IPS DF 4.7 (cell line): Measurements from ENCODE around the gene NT5M.
"Not testable (repeated sequence)": the region's sequence is repeated elsewhere in the genome, so short reads cannot be mapped to it uniquely, and the experiment has no call there.

Source experiments
- DNase-seq: peaks from one replicate; pipeline ENCODE4 v3.0.0-alpha.2; 2013; ENCODE audit warnings: low spot score; ENCODE audit errors: extremely low read depth

The NT5M gene

GRCh38 chr17:17301659-17302058 is 1.5 kb upstream of the NT5M start:
- DNase-seq = not testable (repeated sequence)

- no peak for DNase-seq
Observed at GRCh38 chr17:17303847-17304490, 796 bp downstream of the NT5M start.

- DNase-seq = no peak
Observed at GRCh38 chr17:17304521-17304985, 1.4 kb downstream of the NT5M start.

- no peak for DNase-seq
Observed at GRCh38 chr17:17305281-17305801, 2.2 kb downstream of the NT5M start.

GRCh38 chr17:17309356-17309755 is 6.2 kb downstream of the NT5M start:
- DNase-seq = no peak

GRCh38 chr17:17313350-17313991 is 10.3 kb downstream of the NT5M start:
- DNase-seq = no peak

- DNase-seq = no peak
Observed at GRCh38 chr17:17314501-17315071, 11.4 kb downstream of the NT5M start.

GRCh38 chr17:17315142-17315821 is 12.1 kb downstream of the NT5M start:
- DNase-seq = no peak

- DNase-seq = no peak
Observed at GRCh38 chr17:17320188-17320910, 17.2 kb downstream of the NT5M start.

GRCh38 chr17:17320911-17321220 is 17.7 kb downstream of the NT5M start:
- no peak for DNase-seq

- DNase-seq = no peak
Observed at GRCh38 chr17:17321356-17322025, 18.3 kb downstream of the NT5M start.

- no peak for DNase-seq
Observed at GRCh38 chr17:17322516-17323510, 19.6 kb downstream of the NT5M start.

- no peak for DNase-seq
Observed at GRCh38 chr17:17324616-17325015, 21.4 kb downstream of the NT5M start.

- no peak for DNase-seq
Observed at GRCh38 chr17:17325228-17325627, 22.1 kb downstream of the NT5M start.

- DNase-seq = no peak
Observed at GRCh38 chr17:17325816-17326215, 22.6 kb downstream of the NT5M start.

GRCh38 chr17:17326275-17326875 is 23.2 kb downstream of the NT5M start:
- no peak for DNase-seq

GRCh38 chr17:17328251-17328650 is 25.1 kb downstream of the NT5M start:
- no peak for DNase-seq

- DNase-seq = no peak
Observed at GRCh38 chr17:17341452-17341851, 38.3 kb downstream of the NT5M start.

- no peak for DNase-seq
Observed at GRCh38 chr17:17342242-17342945, 39.2 kb downstream of the NT5M start.
